IPS DF 4.7 (cell line): ENCODE results near the gene TCF23.
"Not testable (repeated sequence)": the region's sequence is repeated elsewhere in the genome, so short reads cannot be mapped to it uniquely, and the experiment has no call there.

Experiments used
- DNase-seq: peaks from one replicate; pipeline ENCODE4 v3.0.0-alpha.2; 2013; ENCODE audit warnings: low spot score; ENCODE audit errors: extremely low read depth

Gene TCF23

DNA sequence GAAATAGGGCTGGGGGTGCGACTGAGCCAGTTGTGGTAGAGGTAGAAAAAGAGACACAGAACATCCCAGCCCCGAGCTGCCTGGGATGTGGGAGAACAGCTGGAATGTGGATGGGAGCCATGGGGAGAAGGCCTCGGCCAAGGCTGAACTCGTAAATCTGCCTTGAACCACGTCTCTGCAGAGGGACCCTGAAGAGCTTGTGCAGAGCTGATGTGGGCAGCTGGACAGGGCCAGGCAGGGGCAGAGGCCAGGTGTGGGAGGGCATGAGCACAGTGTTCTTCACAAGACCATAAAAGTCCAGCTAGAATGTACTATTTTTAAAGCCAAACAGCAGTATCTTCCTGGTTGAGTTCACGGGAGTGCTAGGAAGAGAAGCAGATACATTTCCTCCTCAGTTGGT is 5.7 kb downstream of the TCF23 start:
- no peak for DNase-seq

DNA sequence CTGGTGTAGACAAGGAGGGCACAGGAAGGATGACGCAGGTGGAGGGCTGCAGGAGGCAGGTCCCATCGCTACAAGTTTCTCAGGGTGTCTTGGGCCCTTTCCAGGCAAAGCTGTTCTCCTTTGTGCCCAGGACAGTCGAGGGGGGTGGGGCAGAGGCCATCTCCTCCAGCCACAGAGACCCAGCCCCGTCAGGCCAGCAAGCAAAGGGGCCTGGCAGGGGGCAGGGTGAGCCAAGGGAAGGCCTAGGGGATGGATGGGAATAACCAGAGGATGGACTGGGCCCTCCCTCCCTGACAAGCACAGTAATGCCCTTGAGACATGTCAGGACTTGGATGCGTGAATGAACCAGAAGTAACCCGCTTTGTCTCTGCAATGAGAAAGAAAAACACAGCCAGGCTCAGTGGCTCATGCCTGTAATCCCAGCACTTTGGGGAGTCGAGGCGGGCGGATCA is 6.3 kb downstream of the TCF23 start:
- DNase-seq = no peak

DNA sequence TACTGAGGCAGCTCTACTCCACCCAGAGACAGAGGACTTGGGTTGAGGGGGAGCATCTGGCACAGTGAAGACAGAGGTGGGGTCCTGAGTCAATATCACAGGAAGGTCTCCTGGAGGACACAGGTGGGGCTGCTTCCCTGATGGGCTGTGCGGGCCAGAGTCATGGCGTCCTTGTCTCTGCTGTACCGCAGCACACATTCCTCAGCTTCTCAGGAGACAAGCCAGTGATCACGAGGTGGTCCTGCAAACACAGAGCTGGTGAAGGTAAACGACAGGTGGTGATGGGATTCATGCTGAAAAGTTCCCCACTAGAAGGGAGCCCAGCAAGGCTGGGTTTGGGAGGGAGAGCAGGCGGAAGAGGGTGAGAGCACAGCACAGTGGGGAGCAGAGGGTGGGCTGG is 9.7 kb downstream of the TCF23 start:
- DNase-seq = no peak

DNA sequence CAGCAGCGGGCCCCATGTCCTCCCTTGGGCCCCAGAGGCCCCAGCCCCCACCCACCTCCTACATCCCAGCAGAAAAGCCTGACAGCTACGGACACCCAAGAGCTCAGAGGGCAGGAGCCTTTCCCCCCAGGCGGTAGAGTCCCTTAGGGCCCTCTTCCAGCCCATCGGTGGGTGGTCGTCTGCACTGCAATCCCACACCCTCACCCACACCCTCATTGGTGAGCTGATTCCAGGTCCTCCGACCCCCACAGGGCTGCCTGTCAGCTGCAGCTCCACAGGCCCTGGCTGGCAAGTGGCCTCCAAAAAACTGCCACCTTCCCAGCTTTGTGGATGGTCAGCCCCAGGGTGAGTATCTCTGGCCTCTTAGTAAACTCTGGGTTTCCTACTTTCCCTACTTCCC is 10.5 kb downstream of the TCF23 start:
- DNase-seq = no peak

DNA sequence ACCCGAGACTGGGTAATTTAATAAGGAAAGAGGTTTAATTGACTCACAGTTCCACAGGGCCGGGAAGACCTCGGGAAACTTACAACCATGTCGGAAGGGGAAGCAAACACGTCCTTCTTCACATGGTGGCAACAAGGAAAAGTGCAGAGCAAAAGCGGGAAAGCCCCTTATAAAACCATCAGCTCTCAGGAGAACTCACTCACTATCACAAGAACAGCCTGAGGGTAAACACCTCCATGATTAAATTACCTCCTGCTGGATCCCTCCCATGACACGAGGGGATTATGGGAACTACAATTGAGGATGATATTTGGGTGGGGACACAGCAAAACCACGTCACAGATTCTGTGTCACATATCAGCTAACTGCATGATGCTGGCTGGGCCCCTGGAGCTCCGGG is 11.4 kb downstream of the TCF23 start:
- no peak for DNase-seq

DNA sequence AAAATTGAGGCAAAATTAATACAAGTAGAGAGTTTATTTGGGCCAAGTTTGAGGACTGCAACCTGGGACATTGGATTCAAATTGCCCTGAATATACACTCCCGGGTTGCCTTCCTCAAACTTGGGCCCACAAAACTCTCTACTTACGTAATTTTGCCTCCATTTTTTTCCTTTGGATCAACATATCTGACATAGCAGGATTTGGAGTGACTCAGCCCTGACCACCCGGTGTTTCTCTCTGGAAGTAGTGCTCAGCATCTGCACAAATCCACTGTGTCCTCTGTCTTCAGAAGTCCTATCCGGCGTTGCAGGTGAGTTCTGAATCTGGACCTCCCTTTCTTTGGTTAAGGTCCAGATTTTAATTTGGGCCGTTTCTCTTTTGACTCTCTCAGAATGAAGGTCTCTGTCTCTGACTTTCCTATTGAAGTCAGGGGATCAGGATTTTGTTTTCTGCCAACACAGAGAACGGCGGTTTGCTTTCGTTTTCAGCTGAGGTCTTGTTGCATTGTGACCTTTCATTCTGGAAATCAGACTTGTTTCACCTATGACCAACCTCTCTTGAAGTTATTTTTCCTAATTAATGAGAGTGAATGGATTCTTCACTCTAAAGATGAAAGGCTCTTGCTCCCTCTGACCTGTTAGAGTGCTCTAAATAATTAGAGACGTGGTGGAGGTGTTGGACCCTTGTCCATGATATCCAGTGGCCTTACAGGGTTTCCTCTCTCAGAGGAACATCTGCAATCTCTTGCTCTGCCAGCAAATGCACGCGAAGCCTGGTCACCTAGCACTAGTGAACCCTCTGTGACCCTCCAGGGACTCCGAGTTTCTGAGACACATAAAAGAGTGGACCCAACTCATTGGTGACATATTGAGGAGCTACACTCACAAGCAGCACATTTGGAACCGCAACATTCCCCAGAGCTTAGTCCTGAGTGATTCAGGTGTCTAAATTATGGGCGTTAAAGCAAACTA is 13.6 kb downstream of the TCF23 start:
- DNase-seq = no peak

DNA sequence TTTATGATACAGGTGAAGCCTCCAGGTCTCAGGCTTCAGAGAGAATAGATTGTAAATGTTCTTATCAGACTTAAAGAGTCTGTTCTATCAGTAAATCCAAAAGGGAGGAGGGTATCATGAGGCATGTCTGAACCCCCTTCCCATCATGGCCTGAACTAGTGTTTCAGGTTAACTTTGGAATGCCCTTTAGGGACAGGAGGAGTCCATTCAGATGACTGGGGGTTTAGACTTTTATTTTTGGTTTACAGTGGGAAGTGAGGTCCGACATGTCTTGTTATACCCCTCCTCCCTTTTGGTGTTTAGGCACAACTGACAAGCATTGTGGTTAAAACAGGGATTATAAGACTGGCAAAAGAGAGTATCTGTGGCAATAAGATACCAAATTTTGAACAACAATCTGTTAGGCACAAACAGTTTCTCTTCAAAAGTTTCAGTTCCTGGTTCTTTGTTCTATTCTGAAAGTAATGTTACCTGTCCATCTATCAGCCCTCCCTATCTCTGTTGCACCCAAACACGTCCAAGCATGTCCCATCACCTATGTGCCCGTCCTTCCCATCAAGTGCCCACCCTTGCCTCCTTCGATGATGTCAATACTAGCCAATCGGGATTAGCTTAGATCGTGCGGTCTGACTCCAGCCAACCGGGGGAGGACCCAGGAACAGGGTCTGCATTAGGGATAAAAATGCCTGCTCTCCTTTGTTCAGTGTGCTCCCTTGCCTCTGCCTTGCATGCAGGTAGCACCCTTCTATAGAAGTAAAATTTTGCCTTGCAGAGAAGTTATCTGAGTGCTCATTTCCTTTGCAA is 16.4 kb downstream of the TCF23 start:
- no peak for DNase-seq

DNA sequence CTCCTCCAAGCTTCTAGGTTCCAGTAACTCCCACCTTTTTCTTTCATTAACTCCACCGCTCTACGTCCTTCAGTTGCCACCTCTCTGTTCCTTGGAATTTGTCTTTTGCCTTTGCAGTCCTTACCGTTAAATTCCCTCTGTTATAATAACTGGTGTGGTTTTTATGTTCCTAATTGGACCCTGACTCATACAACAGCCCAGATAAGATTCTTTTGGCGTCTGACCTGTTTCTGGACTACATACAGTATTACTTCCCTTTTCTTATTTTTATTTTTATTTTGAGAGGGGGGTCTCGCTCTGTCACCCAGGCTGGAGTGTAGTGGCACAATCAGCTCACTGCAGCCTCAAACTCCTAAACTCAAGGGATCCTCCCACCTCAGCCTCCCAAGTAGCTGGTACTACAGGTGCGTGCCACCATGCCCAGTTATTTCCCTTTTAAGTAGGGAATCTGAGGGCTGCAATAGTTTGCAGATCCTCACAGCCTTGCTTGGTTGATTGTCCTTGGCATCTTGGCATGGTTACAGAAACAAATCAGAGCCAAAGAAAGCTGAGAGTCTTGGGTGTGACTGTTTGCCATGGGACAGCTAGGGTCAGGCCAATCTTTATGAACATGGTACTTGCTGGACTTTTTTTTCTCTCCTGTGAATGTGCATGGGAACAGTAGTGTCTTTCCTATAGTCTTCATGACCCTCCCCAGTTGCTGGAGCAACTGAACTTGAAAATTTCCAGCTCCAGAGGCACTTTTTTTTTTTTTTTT is 22.0 kb downstream of the TCF23 start:
- no peak for DNase-seq

DNA sequence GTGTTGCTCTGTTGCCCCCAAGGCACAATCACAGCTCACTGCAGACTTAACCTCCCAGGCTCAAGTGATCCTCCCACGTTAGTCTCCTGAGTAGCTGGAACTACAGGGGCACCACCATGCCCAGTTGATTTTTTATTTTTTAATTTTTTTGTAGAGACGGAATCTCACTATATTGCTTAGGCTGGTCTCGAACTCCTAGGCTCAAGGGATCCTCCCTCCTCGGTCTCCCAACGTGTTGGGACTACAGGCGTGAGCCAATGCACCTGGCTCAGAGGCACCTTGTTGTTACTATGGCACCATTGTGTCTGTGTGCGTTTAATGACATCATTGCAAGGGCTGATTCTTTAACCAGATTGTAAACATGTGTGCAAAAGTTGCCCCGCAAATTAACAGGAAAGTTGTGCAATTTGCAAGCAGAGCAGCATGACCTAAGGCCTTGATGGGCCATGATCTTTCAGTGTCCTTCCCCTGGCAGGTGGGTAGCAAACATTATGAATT is 22.6 kb downstream of the TCF23 start:
- no peak for DNase-seq

DNA sequence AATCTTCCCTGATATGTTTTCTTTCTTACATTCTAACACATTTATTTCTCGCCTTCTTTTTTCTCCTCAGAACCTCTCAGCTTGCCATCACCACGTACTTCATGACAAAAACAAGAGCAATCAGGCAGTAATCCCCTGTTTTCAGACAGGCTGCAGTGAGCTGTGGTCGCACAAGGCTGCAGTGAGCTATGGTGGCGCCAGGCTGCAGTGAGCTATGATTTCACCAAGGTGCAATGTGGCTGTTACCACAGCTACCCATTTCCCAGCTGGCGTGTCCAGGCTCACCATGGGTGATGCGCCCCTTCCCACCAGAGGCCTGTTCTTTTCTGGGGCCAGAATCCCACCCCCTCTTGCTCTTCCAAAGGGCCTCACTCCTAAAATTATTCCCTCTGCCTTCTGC is 25.8 kb downstream of the TCF23 start:
- no peak for DNase-seq

DNA sequence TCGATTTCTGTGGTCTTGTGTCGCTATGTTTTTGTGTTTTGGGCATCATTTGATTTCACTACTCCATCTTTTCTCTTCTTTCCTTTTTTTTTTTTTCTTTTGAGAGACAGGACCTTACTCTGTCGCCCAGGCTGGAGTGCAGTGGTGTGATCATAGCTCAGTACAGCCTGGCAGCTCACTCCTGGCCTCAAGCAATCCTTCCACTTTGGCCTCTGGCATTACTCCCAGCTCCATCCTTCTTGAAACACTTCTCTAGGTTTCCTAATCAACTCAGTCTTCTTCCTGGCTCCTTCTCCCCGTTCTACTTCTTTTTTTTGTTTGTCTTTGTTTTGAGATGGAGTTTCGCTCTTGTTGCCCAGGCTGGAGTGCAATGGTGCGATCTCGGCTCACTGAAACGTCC is 26.5 kb downstream of the TCF23 start:
- DNase-seq = no peak

DNA sequence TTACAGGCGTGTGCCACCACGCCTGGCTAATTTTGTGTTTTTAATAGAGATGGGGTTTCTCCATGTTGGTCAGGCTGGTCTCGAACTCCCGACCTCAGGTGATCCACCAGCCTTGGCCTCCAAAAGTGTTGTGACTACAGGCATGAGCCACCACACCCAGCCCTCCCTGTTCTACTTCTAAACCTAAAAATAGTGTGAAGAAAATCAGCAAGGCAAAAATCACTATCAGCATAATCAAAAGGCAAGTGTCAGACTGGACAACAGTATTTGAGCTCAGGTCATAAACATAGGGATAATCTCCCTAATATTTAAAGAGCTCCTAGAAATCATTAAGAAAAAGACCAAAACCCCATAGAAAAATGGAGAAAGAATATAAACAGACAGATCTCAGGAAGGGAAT is 27.0 kb downstream of the TCF23 start:
- not testable (repeated sequence) for DNase-seq

DNA sequence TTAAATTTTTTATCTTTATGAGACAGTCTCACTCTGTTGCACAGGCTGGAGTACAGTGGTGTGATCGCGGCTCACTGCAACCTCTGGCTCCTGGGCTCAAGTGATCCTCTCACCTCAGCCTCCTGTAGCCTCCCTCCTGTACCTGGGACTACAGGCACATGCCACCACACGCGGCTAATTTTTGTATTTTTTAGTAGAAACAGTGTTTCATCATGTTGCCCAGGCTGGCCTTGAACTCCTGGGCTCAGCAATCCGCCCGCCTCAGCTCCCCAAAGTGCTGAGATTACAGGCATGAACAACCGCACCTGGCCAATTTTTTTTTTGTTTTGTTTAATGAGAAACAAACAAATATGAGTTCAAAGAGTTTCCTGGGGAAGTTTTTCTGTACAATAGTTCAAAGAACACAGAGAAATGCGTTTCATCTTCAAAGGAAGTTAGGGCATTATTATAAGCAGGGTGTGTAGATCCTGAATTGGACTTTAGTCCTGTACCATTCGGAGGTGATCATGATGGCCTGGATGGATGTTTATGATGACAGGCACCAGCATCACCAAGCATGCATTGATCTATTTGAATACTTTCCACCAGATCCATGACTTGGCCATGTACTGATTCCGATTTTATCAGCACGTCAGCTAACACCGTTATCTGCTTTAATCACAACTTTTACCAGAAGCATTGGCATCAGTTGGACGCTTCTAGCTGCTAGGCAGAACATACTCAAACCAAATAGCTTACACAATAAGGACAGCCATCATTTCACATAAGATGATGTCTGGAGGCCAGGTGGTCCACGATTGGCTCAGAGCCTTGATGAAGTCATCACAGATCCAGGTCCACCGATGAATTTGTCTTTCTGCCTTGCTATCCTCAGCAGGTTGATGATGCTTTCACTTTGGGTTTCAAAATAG is 28.9 kb downstream of the TCF23 start:
- no peak for DNase-seq

DNA sequence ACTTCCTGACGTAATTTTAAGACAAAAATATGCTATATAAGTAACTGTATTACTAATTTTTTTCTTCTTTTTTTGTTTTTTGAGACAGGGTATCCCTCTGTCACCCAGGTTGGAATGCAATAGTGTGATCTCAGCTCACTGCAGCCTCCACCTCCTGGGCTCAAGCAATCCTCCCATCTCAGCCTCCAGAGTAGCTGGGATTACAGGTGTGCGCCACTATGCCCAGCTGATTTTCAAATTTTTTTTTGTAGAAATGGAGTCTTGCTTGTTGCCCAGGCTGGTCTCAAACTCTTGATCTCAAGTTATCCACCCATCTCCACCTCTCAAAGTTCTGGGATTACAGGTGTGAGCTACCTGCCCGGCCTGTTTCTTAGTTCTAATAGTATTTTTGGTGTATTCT is 29.7 kb downstream of the TCF23 start:
- no peak for DNase-seq

DNA sequence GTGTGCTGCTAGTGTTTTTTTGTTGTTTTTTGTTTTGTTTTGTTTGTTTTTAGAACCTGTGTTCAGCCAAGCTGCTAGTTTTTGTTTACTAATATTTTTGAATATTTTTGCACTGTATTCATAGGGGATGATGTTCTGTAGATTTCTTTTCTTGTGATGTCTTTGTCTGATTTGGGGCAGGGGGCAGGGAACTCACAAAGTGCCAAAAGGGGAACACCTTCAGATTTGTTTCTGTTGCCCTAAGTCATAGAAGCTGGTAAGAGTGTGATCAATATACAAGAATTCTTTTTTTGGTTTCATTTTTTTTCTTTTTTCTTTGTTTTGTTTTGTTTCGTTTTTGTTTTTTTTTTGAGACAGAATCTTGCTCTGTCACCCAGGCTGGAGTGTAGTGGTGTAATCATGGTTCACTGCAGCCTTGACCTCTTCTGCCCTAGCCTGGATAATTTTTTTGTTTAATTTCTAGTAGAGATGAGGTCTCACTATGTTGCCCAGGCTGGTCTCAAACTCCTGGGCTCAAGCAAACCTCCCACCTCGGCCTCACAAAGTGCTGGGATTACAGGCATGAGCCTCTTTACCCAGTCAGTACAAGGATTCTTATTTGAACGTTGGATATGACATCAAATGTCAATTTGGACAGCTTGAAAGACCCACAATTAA is 30.7 kb downstream of the TCF23 start:
- DNase-seq = no peak

DNA sequence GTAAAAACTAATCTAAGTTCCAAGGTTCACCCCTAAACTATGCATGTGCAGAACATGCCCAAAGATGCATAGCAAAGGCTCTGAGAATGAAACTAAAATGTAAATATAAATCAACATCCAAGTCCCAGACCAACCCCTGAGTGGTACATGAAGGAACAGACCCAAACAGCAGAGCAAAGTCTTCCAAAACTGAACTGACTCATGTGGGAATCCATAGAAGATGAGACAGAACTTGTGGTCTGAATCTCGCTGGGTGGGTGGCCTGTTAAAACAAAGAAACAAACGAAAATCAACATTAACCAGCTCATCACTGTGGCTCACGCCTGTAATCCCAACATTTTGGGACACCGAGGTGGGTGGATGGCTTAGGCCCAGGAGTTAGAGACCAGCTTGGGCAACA is 33.5 kb downstream of the TCF23 start:
- no peak for DNase-seq

DNA sequence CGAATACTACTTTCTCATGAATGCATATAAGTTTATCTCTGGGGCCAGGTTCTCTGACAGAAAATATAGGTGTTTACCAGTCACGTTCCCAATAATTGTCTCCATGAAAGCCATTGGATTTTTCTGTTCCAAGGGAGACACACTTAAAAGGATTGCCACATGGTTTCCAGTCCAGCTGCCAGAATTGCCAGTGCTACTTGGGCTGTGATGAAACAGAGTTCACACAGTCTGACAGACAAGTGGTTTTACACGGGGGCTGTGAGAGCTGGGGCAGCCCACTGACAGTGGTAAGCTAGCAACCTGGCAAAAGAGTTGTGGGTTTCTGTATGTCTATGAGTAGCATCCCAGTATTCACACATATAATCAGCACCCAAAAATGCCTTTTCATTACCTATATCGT is 35.3 kb downstream of the TCF23 start:
- no peak for DNase-seq

DNA sequence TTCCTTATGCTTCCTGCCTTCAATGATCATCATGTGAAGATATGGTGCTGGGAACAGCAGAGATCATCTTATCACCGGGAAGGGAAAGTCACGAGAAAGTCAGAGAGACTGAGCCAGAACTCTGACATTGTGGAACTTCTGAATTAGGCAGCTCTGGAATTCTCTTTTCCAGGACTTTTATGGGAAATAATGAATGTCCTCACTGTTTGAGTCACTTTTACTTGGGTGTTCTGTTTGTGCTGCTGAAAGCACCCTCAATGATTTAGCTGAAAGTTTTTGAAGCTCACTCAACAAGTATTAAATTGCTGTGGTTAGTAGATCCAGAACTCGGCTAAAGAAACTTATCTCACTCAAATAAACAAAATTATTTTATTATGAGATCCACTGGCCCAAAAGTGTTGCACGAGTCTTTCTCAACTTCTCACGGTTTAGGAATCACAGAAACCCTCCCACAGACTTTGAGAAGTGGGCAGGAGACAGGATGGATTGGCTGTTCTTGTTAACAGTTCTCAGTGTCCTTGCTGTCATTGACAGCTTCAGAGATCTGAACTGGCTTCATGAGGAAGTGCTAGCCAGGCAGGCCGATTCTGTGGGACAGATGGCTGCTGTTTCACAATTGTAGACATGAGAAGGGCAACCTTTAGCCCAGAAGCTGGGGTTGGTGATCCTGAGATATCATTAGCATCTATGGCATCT is 36.7 kb downstream of the TCF23 start:
- no peak for DNase-seq

DNA sequence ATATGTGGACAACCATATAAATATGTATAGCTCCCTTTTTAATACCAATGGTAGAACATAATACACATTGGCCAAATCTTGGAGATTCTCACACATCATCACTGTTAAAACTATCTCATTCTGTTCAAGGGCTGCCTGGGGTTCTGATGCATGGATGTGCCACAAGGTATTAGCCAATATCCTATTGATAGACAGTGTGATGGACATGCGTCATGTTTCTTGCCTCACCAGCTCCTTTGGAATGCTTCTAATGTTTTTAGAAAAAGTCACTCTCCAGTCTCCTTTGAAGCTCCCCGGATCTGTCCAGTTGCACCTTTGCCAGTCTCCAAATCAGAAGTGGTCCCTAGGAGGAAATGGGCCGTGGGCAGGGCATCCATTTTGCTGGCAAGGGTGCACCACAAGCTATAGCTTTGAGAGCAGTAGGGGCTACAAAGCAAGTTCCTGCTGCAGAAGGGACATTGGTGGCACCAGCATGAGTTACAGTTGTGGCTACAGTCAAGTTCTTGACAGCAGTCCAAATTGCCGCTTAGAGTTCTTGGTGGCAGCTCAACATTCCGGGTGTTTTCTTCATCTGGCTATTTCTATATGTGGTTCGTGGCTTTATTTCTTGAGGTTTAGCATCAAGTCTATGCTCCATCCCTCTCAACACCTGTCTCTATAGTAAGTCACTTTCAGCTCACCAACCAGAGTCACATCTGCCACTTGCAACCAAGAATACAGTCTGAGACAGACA is 38.0 kb downstream of the TCF23 start:
- DNase-seq = no peak
